Measurements from ENCODE around the gene RAB11B.

DNA sequence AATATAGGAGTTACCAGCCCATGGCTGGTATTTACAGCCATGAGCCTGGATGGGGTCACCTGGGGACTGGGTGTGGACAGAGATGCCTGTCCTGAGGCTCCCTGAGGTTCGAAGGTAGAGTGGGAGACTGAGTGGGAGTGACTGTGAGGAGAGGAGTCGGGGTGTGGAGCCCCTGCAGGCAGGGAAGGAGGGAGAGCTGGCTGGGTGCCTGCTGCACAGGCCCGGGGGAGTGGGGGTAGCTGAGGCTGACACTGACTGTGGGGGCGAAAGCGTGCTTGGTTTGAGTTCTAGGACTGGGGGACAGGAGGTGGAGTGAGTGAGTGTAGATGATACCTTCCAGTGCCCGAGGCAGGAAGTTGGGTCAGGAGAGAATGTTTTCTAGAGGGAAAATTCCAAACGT is 7.1 kb downstream of the RAB11B start:
- TF ChIP-seq FOXM1 (IDR thresholded peaks at IDR 0.05; ENCODE audit: borderline replicate concordance) (no peak), FOXA1 (IDR thresholded peaks at IDR 0.05) (no peak), LEF1 (IDR thresholded peaks at IDR 0.05; ENCODE audit: borderline replicate concordance) (no peak), SP1 (IDR thresholded peaks at IDR 0.05) (no peak), NFRKB (IDR thresholded peaks at IDR 0.05) (no peak), ARNT (IDR thresholded peaks at IDR 0.05) (no peak), ZNF384 (IDR thresholded peaks at IDR 0.05) (no peak), SUZ12 (IDR thresholded peaks at IDR 0.05) (no peak), TARDBP (IDR thresholded peaks at IDR 0.05) (no peak), BHLHE40 (IDR thresholded peaks at IDR 0.05; ENCODE audit: borderline replicate concordance) (no peak), ELF4 (IDR thresholded peaks at IDR 0.05) (no peak)
